NCI-H748 treated with DMSO at 0.1 percent for 48 hours (cell line): ENCODE data around the gene TMEM169.

Experiments
- DNase-seq: peaks from one replicate; lab custom pipeline; 2025; lab: John Stamatoyannopoulos, UW

The TMEM169 gene, protein sequence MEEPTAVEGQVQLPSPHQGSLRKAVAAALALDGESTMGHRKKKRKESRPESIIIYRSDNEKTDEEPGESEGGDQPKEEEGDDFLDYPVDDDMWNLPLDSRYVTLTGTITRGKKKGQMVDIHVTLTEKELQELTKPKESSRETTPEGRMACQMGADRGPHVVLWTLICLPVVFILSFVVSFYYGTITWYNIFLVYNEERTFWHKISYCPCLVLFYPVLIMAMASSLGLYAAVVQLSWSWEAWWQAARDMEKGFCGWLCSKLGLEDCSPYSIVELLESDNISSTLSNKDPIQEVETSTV

GRCh38 chr2:216081487-216082116 is at the start of gene TMEM169, which contains the start of gene PECR:
Gene TMEM169, plus strand, starts transcription at chr2:216081919. Its CDS starts 14,045 bp downstream, at chr2:216095964.
Gene PECR, minus strand, starts transcription at chr2:216081809. Its CDS starts 68 bp downstream, at chr2:216081741.
- DNase-seq = peak; percentile 70

GRCh38 chr2:216031960-216032689 is 49.6 kb upstream of the TMEM169 start:
- no peak for DNase-seq

DNA sequence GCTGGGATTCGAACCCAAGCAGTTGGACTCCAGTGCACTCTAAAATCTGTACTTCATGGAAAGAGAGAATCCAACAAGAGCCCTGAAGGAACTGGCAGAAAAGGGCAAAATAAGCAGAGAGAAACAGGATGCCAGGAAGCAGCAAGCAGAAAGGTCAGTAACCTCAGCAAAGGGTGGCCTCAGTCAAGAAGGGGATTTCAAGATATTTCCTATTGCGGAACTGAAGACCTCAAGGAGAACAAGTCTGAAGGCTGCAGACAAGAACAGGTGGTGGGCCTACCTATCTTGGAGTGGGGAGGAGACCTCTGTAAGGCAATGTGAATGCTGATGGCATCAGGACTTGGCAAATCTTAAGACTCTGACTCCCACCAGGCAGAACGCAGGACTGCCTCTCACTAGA is 48.3 kb upstream of the TMEM169 start:
- DNase-seq = no peak

- DNase-seq = peak; percentile 29
Measured at GRCh38 chr2:216034065-216034464, 47.7 kb upstream of the TMEM169 start.

DNA sequence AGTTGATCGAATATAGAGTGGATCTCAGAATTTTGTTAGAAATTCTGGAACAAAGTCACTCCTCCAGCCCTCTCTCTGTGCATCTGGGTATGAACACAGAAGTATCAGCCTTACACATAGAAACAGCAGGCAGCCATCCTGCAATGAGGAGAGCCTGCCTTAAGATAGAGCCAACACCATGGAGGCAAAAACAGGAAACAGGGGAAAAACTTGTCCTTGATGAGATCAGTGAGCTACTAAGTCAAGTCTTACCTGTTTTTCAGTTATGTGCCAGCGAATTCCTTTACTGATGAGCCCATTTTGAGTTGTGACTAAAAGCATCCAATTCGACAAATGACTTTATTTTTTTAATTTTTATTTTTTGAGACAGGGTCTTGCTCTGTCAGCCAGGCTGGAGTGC is 41.8 kb upstream of the TMEM169 start:
- DNase-seq = no peak

DNA sequence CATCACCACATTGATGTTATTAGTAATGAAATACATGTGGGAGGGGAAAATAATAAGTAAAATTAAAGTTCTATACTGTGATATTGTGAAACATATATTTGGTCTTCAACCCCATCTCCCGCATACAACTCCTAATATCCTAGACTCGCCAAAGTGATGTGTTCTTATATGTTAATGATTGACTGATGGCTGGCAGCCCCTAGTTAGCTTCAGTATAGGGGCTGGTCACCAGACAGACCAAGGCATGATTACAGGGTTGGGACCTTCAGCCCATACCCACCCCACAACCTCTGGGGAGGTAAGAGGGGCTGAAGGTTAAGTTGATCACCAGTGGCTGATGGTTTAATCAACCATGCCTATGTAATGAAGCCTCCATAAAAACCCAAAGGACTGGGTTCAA is 40.3 kb upstream of the TMEM169 start:
- DNase-seq = no peak

- no peak for DNase-seq
Measured at GRCh38 chr2:216043949-216044348, 37.8 kb upstream of the TMEM169 start.

- no peak for DNase-seq
Measured at GRCh38 chr2:216044883-216045486, 36.7 kb upstream of the TMEM169 start.

- DNase-seq = no peak
Measured at GRCh38 chr2:216047397-216047796, 34.3 kb upstream of the TMEM169 start.

GRCh38 chr2:216049452-216049851 is 32.3 kb upstream of the TMEM169 start:
- no peak for DNase-seq

GRCh38 chr2:216051350-216051749 is 30.4 kb upstream of the TMEM169 start:
- no peak for DNase-seq

DNA sequence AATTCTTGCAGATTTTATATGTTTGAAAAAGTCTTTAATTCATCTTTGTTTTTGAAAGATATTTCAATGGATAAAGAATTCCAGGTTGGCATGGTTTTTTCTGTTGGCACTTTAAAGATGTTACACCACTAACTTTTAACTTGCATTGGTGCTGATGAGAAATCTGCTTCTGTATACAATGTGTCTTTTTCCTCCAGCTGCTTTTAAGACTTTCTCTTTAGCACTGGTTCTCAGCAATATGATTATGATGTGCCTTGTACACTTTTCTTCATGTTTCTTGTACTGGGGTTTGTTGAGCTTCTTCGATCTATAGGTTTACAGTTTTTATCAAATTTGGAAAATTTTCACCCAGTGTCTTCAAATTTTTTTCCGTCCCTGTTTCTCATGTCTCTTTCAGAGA is 29.3 kb upstream of the TMEM169 start:
- DNase-seq = no peak

- DNase-seq = no peak
Measured at GRCh38 chr2:216055680-216056079, 26.0 kb upstream of the TMEM169 start.

GRCh38 chr2:216056739-216057138 is 25.0 kb upstream of the TMEM169 start:
- no peak for DNase-seq

DNA sequence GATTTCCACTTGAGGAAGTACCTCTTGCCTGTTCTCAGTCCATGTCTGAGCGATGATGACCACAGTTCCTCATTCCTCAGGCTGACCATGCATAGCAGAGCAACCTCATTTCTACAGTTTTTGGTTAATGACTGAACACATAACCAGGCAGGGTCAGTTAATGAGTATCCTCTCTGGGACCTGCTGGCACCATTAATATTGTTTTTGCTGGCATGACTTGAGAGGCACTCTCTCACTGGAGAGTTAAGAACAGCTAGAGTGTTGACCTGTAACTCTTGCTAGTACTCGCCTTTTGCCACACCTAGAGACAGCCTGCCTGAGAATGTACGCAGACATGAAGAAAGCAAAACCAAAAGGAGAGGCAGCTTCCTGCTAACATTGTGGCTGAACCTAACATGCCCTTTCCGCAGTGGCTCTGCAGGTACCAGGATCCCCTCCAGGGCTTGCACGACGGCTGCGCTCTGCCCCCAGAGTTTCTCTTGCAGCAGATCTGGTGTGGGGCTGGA is 24.0 kb upstream of the TMEM169 start:
- no peak for DNase-seq

GRCh38 chr2:216059233-216059834 is 22.4 kb upstream of the TMEM169 start:
- no peak for DNase-seq

GRCh38 chr2:216064014-216064630 is 17.6 kb upstream of the TMEM169 start:
- no peak for DNase-seq

GRCh38 chr2:216064665-216065064 is 17.1 kb upstream of the TMEM169 start:
- no peak for DNase-seq

- no peak for DNase-seq
Measured at GRCh38 chr2:216066230-216066629, 15.5 kb upstream of the TMEM169 start.

- no peak for DNase-seq
Measured at GRCh38 chr2:216069028-216069427, 12.7 kb upstream of the TMEM169 start.

DNA sequence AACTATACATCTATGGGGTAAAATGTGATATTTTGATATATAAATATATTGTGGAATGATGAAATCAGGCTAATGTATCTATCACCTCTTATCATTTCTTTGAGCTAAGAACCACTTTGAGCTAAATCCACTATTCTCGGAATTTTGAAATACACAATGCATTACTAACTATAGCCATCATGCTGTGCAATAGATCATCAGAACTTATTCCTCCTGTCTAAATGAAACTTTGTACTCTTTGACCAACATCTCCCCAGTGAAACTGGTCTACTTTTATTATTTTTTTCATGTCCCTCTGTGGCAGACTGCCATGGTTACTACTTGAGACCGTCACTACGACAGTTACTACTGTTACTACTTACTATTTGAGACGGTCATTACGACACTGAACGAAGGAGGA is 11.5 kb upstream of the TMEM169 start:
- no peak for DNase-seq
